T-helper 2 cell treated with Interferon-gamma antibody and Interleukin-4, amounts not matched to agents 5 μg/mL and 100 μg/mL, for 36 hours (primary cell): ENCODE results near the gene CDKL4.
A peak's percentile ranks its signal among the peaks of the same experiment; 100 is the strongest.
"Not testable (repeated sequence)": the region's sequence is repeated elsewhere in the genome, so short reads cannot be mapped to it uniquely, and the experiment has no call there.

Experiments
- DNase-seq: peaks from one replicate; pipeline ENCODE4 v3.0.0; 2021; ENCODE audit warnings: low spot score
- H3K27ac Mint-ChIP-seq: one replicate; pipeline ENCODE4 v1.8.0; 2021; ENCODE audit warnings: mild to moderate bottlenecking, mixed read lengths
- H3K27me3 Mint-ChIP-seq: one replicate; pipeline ENCODE4 v1.8.0; 2021; ENCODE audit warnings: low read depth, mixed read lengths
- H3K36me3 Mint-ChIP-seq: one replicate; pipeline ENCODE4 v1.8.0; 2021; ENCODE audit warnings: low read depth, mixed read lengths
- H3K4me1 Mint-ChIP-seq: one replicate; pipeline ENCODE4 v1.8.0; 2021; ENCODE audit warnings: low read depth, mixed read lengths
- H3K4me3 Mint-ChIP-seq: one replicate; pipeline ENCODE4 v1.8.0; 2022; ENCODE audit warnings: mild to moderate bottlenecking, moderate library complexity, mixed read lengths
- H3K9me3 Mint-ChIP-seq: one replicate; pipeline ENCODE4 v1.8.0; 2021; ENCODE audit warnings: mixed read lengths

CDKL4 gene

DNA sequence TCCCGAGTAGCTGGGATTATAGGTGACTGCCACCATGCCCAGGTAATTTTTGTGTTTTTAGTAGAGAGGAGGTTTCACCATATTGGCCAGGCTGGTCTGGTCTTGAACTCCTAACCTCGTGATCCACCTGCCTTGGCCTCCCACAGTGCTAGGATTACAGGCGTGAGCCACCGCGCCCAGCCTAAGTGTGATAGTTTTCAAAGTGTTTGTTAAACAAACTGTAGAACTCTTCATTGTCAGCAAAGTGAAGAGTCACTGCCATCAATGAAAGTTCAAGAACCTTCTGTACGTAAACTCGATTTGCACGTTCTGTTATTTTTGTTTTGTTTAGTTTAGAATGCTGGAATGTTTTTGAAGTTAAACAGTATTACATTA is 104.9 kb downstream of the CDKL4 start:
- Mint-ChIP-seq H3K27ac (peak overlapping the region; percentile 75), H3K36me3 (peaks cover 16% of the 10 kb centered on the region), H3K27me3 (no peaks in the 10 kb centered on the region), H3K9me3 (no peaks in the 10 kb centered on the region), H3K4me1 (peaks cover 70% of the 10 kb centered on the region), H3K4me3 (peak overlapping the region; percentile 43)
- no peak for DNase-seq

DNA sequence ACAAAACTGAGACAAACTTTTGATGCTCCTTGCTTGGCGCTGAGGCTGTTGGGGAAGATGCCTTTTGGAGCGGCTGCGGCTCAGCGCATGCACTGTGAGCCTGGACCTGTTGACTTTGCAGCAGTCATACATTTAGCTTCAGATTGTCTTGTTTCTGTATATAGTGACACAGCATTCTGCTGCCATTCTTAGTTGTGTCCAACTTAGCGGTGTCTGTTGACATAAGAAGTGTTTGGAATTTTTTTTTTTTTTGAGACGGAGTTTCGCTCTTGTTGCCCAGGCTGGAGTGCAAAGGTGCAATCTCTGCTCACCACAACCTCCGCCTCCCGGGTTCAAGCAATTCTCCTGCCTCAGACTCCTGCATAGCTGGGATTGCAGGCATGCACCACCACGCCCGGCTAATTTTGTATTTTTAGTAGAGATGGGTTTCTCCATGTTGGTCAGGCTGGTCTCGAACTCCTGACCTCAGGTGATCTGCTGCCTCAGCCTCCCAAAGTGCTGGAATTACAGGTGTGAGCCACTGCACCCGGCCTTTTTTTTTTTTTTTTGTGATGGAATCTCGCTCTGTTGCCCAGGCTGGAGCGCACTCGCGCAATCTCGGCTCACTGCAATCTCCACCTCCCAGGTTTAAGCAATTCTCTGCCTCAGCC is 105.5 kb downstream of the CDKL4 start:
- Mint-ChIP-seq H3K27ac (peak overlapping the region; percentile 92), H3K4me3 (peak overlapping the region; percentile 43), H3K36me3 (peaks cover 15% of the 10 kb centered on the region), H3K4me1 (peaks cover 67% of the 10 kb centered on the region)
- not testable (repeated sequence) for DNase-seq, H3K27me3 Mint-ChIP-seq, H3K9me3 Mint-ChIP-seq

DNA sequence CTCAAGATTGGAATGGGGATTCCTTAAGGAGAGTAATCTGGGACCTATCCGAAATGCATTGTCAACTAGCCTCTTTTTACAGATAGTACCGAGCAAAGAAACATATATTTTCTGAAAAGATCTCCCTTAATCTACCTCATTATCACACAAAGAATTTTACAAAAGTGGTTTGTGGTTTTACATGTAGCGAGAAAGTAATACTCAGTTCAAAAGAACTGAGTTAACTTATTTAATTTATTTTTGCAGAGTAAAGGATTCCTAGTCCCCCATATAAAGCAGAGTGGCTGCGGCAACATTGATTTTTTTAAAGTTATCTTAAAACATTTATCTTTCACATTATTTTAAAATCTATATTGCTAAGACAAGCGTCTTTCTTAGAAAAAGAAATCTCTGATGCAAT is 107.0 kb downstream of the CDKL4 start:
- DNase-seq, result no peak
- peaks cover 62% of the 10 kb centered on the region for H3K4me1 Mint-ChIP-seq
- H3K4me3 Mint-ChIP-seq, result peak overlapping the region; percentile 67
- no peaks in the 10 kb centered on the region for H3K9me3 Mint-ChIP-seq
- peaks cover 12% of the 10 kb centered on the region for H3K36me3 Mint-ChIP-seq
- H3K27ac Mint-ChIP-seq, result peak overlapping the region; percentile 92
- no peaks in the 10 kb centered on the region for H3K27me3 Mint-ChIP-seq

DNA sequence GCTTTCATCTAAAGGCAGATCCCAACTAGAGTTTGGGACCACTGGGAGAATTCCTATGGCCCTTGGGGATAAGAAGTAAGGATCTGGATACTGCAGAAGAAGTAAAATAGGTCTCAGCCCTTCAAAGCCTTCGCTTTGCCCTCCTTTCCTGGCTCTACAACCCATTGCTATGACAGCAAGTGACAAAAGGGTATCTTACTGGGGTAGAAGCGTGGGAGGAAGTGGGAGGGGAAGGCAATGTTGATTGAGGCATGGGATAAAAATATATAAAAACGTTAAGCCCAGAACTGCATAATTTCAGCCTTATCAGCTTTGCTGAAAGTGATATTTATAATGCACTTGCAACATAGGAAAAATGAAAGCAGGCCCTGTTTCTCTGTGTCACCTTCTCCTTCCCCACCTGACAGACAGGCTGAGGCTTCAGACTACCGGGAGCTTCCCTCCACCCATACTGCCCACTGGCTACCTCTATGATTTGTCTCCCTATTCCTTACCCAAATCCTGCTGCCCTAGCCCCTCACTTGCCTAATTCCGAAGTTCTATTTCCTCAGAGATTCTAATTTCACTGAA is 108.0 kb downstream of the CDKL4 start:
- no peaks in the 10 kb centered on the region for H3K27me3 Mint-ChIP-seq
- no peak for DNase-seq
- no peaks in the 10 kb centered on the region for H3K9me3 Mint-ChIP-seq
- H3K36me3 Mint-ChIP-seq, result peaks cover 9% of the 10 kb centered on the region
- peak overlapping the region; percentile 67 for H3K4me3 Mint-ChIP-seq
- H3K27ac Mint-ChIP-seq, result peak overlapping the region; percentile 92
- peaks cover 59% of the 10 kb centered on the region for H3K4me1 Mint-ChIP-seq

DNA sequence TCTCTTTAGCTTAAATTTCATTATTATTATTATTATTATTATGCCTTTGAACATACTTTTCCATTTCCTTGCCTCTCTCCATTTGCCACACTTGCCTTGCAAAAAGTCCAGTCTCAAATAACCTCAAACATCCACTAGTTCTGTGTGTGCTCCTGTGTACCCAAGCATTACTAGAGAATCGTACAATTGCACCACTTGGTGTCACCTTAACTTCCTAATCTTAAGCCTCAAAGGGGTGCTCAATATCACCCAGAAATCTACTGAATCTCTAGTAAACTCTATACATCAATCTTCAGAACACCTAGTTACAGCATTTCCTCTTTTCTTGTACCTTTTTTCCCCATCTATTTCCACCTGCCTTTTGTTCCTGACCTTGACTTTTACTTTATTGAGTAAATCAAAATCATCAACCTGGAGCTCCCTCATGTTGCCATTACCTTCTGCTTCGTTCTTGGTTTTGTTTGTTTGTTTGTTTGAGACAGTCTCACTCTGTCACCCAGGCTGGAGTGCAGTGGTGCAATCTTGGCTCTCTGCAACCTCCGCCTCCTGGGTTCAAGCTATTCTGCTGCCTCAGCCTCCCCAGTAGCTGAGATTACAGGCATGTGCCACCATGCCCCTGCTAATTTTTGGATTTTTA is 110.4 kb downstream of the CDKL4 start:
- Mint-ChIP-seq H3K9me3 (no peaks in the 10 kb centered on the region), H3K36me3 (peaks cover 6% of the 10 kb centered on the region), H3K4me3 (peak overlapping the region; percentile 0), H3K4me1 (peaks cover 57% of the 10 kb centered on the region), H3K27me3 (no peaks in the 10 kb centered on the region), H3K27ac (peak overlapping the region; percentile 80)
- no peak for DNase-seq

DNA sequence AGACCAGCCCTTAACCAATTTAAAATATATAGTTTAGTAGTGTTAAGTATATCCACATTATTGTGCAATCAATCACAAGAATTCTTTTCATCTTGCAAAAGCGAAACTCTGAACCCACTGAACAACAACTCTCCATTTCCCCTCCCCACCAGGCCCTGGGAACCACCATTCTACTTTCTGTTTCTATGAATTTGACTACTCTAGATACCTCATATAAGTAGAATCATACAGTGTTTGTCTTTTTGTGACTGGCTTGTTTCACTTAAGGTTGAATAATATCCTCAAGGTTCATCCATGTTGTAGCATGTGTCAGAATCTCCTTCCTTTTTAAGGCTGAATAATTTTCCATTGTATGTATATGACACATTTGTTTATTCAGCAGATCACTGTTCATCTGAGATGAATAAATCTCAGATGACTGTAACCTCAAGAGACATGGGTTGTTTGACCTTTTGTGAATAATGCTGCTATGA is 114.8 kb downstream of the CDKL4 start:
- no peaks in the 10 kb centered on the region for H3K27me3 Mint-ChIP-seq
- peaks cover 5% of the 10 kb centered on the region for H3K36me3 Mint-ChIP-seq
- H3K4me1 Mint-ChIP-seq, result peaks cover 57% of the 10 kb centered on the region
- H3K4me3 Mint-ChIP-seq, result peak overlapping the region; percentile 65
- peak; percentile 85 for DNase-seq
- no peaks in the 10 kb centered on the region for H3K9me3 Mint-ChIP-seq
- H3K27ac Mint-ChIP-seq, result peak overlapping the region; percentile 81

DNA sequence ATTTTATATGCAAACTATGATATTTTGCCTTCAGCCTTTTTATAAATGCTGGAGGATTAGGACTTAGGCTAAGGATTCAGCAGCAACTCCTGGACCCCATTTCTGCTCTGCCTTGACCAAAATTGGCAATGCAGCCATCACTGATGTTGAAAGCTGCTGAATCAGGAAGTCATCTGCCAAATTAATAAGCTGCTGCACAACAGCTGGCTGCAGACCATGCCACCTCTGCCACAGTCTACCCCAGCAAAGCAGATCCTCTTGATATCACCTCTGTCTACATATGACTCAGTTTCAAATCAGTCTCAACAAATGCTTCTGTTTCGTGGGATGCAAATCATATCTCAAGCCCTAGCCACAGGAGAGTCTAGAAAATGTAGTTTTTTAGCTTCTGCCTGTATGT is 115.8 kb downstream of the CDKL4 start:
- Mint-ChIP-seq H3K4me1 (peaks cover 59% of the 10 kb centered on the region), H3K27me3 (no peaks in the 10 kb centered on the region), H3K4me3 (peak overlapping the region; percentile 65), H3K9me3 (no peaks in the 10 kb centered on the region), H3K36me3 (peaks cover 11% of the 10 kb centered on the region), H3K27ac (peak overlapping the region; percentile 81)
- DNase-seq, result peak; percentile 72
